ENCODE data around the gene TULP4.

DNA sequence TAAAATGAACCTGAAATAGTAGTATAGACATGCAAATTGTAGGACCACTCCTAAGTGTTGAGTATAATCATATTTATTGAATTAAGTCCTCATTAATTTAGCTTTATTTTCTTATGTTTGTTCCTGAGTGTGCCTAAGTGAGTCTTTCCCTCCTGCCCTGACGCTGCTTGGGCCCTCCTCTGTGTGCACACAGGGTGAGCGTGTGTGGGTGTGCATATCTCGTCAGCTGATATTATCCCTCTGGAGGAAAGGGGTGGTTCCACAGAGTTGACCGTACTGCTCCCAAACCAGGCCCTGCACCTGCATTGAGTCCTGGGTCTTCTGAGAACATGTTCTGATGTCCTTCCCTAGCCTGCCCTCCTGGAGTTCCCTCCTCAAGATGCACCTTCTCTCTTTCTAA lies 28.0 kb downstream of the TULP4 start:
- TF ChIP-seq CTCF (IDR thresholded peaks at IDR 0.05) (no peak), POLR2A (IDR thresholded peaks at IDR 0.05) (no peak), POLR2AphosphoS5 (IDR thresholded peaks at IDR 0.05) (no peak), EP300 (IDR thresholded peaks at IDR 0.05) (no peak)

All from upper lobe of left lung (tissue), 4 donors.